ENCODE data around the gene TFIP11.

GRCh38 chr22:26547837-26548236 lies 35.6 kb upstream of the TFIP11 start:
- no peak for TF ChIP-seq POLR2A (IDR thresholded peaks at IDR 0.05; ENCODE audit: low read length)
- no peak for TF ChIP-seq CTCF (IDR thresholded peaks at IDR 0.05)
- no peak for TF ChIP-seq FOXS1 (CRISPR knock-in tag; IDR thresholded peaks at IDR 0.05)
- no peak for TF ChIP-seq MAX (IDR thresholded peaks at IDR 0.05)
- no peak for TF ChIP-seq RFX5 (IDR thresholded peaks at IDR 0.05)

All from A549 (cell line).